Neural cell (in vitro differentiated cells): Measurements from ENCODE around the gene SKIL. TPM values are rescaled to one million over a fixed set of nuclear protein-coding genes. Genes with fewer than 3 reads are reported as not detected.

Source experiments
- H2AFZ ChIP-seq: fragments of 200-600, 300-800 bp; sonication (generic), shearing (Covaris generic); 2 replicates; pipeline ENCODE4 v1.6.0; 2014; ENCODE audit warnings: low read depth, mild to moderate bottlenecking, antibody characterized with exemption, low read length, moderate library complexity
- H3F3A ChIP-seq: fragments of 200-600 bp; shearing (Covaris generic); 2 replicates; pipeline ENCODE4 v1.6.1; 2016; ENCODE audit warnings: mild to moderate bottlenecking, moderate library complexity, mixed read lengths, antibody characterized with exemption, low read length; ENCODE audit not compliant: insufficient read depth, poor library complexity, severe bottlenecking
- H3K27ac ChIP-seq: fragments of 200-600, 300-800 bp; sonication (generic), shearing (Covaris generic); 2 replicates; pipeline ENCODE4 v1.5.1; 2014; ENCODE audit warnings: mild to moderate bottlenecking, low read length, moderate library complexity
- H3K27me3 ChIP-seq: fragments of 300-800, 200-600 bp; sonication (generic), shearing (Covaris generic); 2 replicates; pipeline ENCODE4 v1.6.0; 2014; ENCODE audit warnings: mild to moderate bottlenecking, low read depth, low read length, moderate library complexity; ENCODE audit not compliant: insufficient read depth
- H3K36me3 ChIP-seq: fragments of 300-800, 200-600 bp; sonication (generic), shearing (Covaris generic); 2 replicates; pipeline ENCODE4 v1.5.1; 2014; ENCODE audit warnings: mild to moderate bottlenecking, antibody characterized with exemption, low read length, moderate library complexity; ENCODE audit not compliant: insufficient read depth
- H3K4me2 ChIP-seq: fragments of 300-800, 200-600 bp; sonication (generic), shearing (Covaris generic); 2 replicates; pipeline ENCODE4 v1.6.0; 2014; ENCODE audit warnings: mild to moderate bottlenecking, low read length
- H3K4me3 ChIP-seq: fragments of 300-800, 200-600 bp; sonication (generic), shearing (Covaris generic); 2 replicates; pipeline ENCODE4 v1.5.1; 2014; ENCODE audit warnings: mild to moderate bottlenecking, low read length, moderate library complexity
- H3K79me2 ChIP-seq: fragments of 200-600 bp; shearing (Covaris generic); replicated peaks from 2 replicates; pipeline ENCODE4 v1.6.0; 2014; ENCODE audit warnings: mild to moderate bottlenecking, low read length, moderate library complexity; ENCODE audit not compliant: insufficient read depth
- H3K9ac ChIP-seq: fragments of 300-800, 200-600 bp; sonication (generic), shearing (Covaris generic); 2 replicates; pipeline ENCODE4 v1.6.1; 2016; ENCODE audit warnings: mild to moderate bottlenecking, low read length, mixed read lengths
- H3K9me2 ChIP-seq: fragments of 200-600 bp; shearing (Covaris generic); 2 replicates; pipeline ENCODE4 v1.6.1; 2016; ENCODE audit warnings: mild to moderate bottlenecking, low read length, mixed read lengths; ENCODE audit not compliant: insufficient read depth
- H3K9me3 ChIP-seq: fragments of 200-600, 300-800 bp; sonication (generic), shearing (Covaris generic); 2 replicates; pipeline ENCODE4 v1.6.1; 2016; ENCODE audit warnings: mild to moderate bottlenecking, mixed run types, low read length, moderate library complexity, mixed read lengths
- H4K20me1 ChIP-seq: fragments of 200-600 bp; shearing (Covaris generic); 2 replicates; pipeline ENCODE4 v1.6.1; 2016; ENCODE audit warnings: mild to moderate bottlenecking, mixed run types; ENCODE audit not compliant: insufficient read depth
- EP300 ChIP-seq: fragments of 450-650 bp; conservative IDR thresholded peaks from 2 replicates; pipeline ENCODE4 v1.6.1; 2014; ENCODE audit warnings: antibody characterized with exemption, mild to moderate bottlenecking, moderate library complexity; ENCODE audit not compliant: poor library complexity, severe bottlenecking
- EZH2 ChIP-seq: fragments of 200-600, 300-800 bp; shearing (Covaris generic), sonication (generic); IDR thresholded peaks from 2 replicates; pipeline ENCODE4 v1.6.1; 2014; ENCODE audit warnings: antibody characterized with exemption, low read length, borderline replicate concordance, mild to moderate bottlenecking; ENCODE audit not compliant: insufficient read depth, poor library complexity, severe bottlenecking
- MXI1 ChIP-seq: fragments of 450-650 bp; conservative IDR thresholded peaks from 2 replicates; pipeline ENCODE4 v1.6.1; 2014; ENCODE audit warnings: antibody characterized with exemption, mild to moderate bottlenecking; ENCODE audit not compliant: poor library complexity, severe bottlenecking
- POLR2AphosphoS5 ChIP-seq: IDR thresholded peaks from 2 replicates; pipeline ENCODE4 v1.6.1; 2012
- RAD21 ChIP-seq: fragments of 450-650 bp; conservative IDR thresholded peaks from 2 replicates; pipeline ENCODE4 v1.6.1; 2014; ENCODE audit warnings: antibody characterized with exemption, mild to moderate bottlenecking, moderate library complexity
- SMC3 ChIP-seq: fragments of 450-650 bp; conservative IDR thresholded peaks from 2 replicates; pipeline ENCODE4 v1.6.1; 2014; ENCODE audit warnings: antibody characterized with exemption, mild to moderate bottlenecking, moderate library complexity; ENCODE audit not compliant: poor library complexity
- TAF1 ChIP-seq: IDR thresholded peaks from 2 replicates; pipeline ENCODE4 v1.6.1; 2012; ENCODE audit warnings: low read depth
- polyA plus RNA-seq: library from polyadenylated mRNA; depleted of rRNA; stranded (reverse); fragments of >200 nt; gene quantifications from 2 replicates; pipeline ENCODE4 v1.2.3, GENCODE V29; 2014
- TF ChIP-seq, protein P1 (sequence below): IDR thresholded peaks from 2 replicates; pipeline ENCODE4 v1.6.1; 2012; ENCODE audit warnings: borderline replicate concordance
- TF ChIP-seq, protein P2 (sequence below): fragments of 450-650 bp; IDR thresholded peaks from 2 replicates; pipeline ENCODE4 v1.5.1; 2014; ENCODE audit warnings: antibody characterized with exemption, mild to moderate bottlenecking, moderate library complexity; ENCODE audit not compliant: poor library complexity, severe bottlenecking

SKIL gene
- polyA plus RNA-seq, 1 donor from 2014 or later, result 36.9 TPM

DNA sequence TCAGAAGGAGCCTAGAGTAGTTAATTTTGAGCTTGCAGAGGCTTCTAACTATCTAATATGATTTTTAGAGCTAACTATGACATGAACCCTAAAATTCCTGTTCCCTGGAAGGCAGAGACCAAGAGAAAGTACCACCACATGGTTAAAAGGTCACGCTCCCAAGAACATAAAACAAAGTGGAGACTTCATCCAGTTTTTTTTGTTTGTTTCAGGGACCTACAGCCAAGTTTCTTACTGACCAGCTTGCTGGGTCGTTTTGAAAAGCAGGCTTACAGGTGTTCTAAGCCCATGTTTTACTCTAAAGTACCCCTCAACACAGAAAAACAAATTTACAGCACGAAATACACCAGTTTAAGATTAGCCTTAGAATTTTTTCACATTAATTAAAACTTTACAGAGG lies 39.6 kb upstream of the SKIL start:
- Histone ChIP-seq H3K27ac (no peak overlapping the region), H3K79me2 (no peaks in the 10 kb centered on the region)
- TF ChIP-seq, protein P1, sequence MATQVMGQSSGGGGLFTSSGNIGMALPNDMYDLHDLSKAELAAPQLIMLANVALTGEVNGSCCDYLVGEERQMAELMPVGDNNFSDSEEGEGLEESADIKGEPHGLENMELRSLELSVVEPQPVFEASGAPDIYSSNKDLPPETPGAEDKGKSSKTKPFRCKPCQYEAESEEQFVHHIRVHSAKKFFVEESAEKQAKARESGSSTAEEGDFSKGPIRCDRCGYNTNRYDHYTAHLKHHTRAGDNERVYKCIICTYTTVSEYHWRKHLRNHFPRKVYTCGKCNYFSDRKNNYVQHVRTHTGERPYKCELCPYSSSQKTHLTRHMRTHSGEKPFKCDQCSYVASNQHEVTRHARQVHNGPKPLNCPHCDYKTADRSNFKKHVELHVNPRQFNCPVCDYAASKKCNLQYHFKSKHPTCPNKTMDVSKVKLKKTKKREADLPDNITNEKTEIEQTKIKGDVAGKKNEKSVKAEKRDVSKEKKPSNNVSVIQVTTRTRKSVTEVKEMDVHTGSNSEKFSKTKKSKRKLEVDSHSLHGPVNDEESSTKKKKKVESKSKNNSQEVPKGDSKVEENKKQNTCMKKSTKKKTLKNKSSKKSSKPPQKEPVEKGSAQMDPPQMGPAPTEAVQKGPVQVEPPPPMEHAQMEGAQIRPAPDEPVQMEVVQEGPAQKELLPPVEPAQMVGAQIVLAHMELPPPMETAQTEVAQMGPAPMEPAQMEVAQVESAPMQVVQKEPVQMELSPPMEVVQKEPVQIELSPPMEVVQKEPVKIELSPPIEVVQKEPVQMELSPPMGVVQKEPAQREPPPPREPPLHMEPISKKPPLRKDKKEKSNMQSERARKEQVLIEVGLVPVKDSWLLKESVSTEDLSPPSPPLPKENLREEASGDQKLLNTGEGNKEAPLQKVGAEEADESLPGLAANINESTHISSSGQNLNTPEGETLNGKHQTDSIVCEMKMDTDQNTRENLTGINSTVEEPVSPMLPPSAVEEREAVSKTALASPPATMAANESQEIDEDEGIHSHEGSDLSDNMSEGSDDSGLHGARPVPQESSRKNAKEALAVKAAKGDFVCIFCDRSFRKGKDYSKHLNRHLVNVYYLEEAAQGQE, result no peak
- TF ChIP-seq, protein P2, sequence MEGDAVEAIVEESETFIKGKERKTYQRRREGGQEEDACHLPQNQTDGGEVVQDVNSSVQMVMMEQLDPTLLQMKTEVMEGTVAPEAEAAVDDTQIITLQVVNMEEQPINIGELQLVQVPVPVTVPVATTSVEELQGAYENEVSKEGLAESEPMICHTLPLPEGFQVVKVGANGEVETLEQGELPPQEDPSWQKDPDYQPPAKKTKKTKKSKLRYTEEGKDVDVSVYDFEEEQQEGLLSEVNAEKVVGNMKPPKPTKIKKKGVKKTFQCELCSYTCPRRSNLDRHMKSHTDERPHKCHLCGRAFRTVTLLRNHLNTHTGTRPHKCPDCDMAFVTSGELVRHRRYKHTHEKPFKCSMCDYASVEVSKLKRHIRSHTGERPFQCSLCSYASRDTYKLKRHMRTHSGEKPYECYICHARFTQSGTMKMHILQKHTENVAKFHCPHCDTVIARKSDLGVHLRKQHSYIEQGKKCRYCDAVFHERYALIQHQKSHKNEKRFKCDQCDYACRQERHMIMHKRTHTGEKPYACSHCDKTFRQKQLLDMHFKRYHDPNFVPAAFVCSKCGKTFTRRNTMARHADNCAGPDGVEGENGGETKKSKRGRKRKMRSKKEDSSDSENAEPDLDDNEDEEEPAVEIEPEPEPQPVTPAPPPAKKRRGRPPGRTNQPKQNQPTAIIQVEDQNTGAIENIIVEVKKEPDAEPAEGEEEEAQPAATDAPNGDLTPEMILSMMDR, result no peak
- TF ChIP-seq TAF1, result no peak
- TF ChIP-seq MXI1, result no peak
- no peak for TF ChIP-seq EP300
- no peak for TF ChIP-seq EZH2
- no peak for TF ChIP-seq POLR2AphosphoS5
- TF ChIP-seq RAD21, result no peak
- TF ChIP-seq SMC3, result no peak

DNA sequence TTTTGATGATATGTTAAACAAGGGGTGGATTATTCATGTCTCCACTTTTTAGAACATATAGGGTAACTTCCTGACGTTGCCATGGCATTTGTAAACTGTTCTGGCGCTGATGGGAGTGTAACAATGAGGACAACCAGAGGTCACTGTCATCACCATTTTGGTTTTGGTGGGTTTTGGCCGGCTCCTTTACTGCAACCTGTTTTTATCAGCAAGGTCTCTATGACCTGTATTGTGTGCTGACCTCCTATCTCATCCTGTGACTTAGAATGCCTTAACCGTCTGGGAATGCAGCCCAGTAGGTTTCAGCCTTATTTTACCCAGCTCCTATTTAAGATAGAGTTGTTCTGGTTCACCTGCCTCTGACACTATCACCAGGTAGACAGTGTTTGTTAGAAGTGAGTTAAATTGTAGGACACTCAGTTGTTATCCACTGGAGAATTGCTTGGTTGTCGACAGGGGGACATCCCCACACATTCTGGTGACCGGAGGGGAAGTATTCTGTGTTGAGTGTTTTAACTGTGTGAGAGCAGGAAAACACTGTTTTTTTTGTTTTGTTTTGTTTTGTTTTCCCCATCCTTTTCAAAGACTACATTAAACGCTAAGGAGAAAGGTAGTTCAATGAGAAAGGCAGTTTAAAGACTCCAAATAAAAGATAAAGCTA lies 36.9 kb upstream of the SKIL start:
- Histone ChIP-seq H4K20me1 (no peaks in the 10 kb centered on the region), H3K9me3 (no peaks in the 10 kb centered on the region), H3K27ac (no peak overlapping the region), H3K79me2 (no peaks in the 10 kb centered on the region), H3F3A (no peaks in the 10 kb centered on the region), H3K4me2 (no peak overlapping the region), H3K4me3 (no peak overlapping the region), H2AFZ (no peak overlapping the region), H3K9me2 (no peaks in the 10 kb centered on the region), H3K9ac (no peak overlapping the region), H3K27me3 (no peaks in the 10 kb centered on the region), H3K36me3 (no peaks in the 10 kb centered on the region)
- TF ChIP-seq, protein P2, result no peak

More for the DNA sequence above, 39.6 kb upstream of the SKIL start:
- H3K27me3 ChIP-seq, result no peaks in the 10 kb centered on the region
- H3K9ac ChIP-seq, result no peak overlapping the region
- no peaks in the 10 kb centered on the region for H4K20me1 ChIP-seq
- H3K36me3 ChIP-seq, result no peaks in the 10 kb centered on the region
- no peak overlapping the region for H2AFZ ChIP-seq
- no peaks in the 10 kb centered on the region for H3K9me2 ChIP-seq
- no peaks in the 10 kb centered on the region for H3K9me3 ChIP-seq
- H3K4me3 ChIP-seq, result no peak overlapping the region
- H3K4me2 ChIP-seq, result no peak overlapping the region
- no peaks in the 10 kb centered on the region for H3F3A ChIP-seq
